HG02870 (cell line): ENCODE results near the gene HS3ST4.
"Not testable (repeated sequence)": the region's sequence is repeated elsewhere in the genome, so short reads cannot be mapped to it uniquely, and the experiment has no call there.

Experiments
- ATAC-seq: cut with Tn5 transposase; IDR thresholded peaks from one replicate; pipeline ENCODE4 v1.9.1; 2021; ENCODE audit warnings: mild to moderate bottlenecking, moderate library complexity; ENCODE audit not compliant: unreplicated experiment

HS3ST4 gene

DNA sequence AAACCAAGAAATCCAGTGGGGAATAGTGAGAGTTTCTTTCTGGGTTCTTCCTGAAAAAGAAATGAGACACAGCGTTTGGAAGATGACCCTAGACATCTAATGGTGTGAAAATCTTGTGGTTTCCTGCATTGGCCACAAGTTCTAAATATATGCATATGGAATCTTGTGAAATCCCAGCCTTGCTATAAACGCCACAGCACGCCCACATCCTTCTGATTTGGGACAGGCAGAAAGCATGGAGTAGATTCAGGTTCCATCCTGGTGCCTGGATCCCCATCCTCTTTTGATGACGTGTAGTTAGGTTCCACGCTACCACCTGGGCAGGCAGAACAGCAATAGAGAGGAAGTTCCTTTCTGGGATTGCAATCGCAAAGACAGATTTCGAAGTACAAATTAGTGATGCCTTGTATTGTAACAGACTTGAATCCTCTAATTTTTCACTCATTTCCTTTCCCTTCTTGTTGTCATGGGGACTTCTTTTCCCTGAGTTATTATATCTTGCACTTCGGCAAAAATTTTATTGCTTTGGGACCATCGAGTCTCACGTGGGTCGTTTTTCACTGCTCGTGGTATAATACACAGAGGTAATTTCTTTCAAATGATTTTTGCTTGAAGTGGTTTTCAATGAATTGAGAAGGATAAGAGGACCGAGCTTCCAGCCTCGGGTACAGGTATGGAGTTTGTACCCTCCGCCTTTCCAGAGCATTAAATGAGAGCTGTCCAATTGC, 37.6 kb downstream of the HS3ST4 start:
- ATAC-seq = no peak

DNA sequence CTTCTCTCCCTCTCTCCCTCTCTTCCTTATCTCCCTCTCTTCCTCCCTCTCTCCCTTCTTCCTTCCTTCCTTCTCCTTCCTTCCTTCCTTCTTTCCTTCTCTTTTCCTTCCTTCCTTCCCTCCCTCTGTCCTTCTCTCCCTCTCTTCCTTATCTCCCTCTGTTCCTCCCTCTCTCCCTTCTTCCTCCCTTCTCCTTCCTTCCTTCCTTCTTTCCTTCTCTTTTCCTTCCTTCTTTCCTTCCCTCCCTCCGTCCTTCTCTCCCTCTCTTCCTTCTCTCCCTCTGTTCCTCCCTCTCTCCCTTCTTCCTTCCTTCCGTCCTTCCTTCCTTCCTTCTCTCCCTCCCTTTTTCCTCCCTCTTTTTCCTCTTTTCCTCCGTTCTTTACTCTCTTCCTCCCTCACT, 38.6 kb downstream of the HS3ST4 start:
- ATAC-seq = no peak

DNA sequence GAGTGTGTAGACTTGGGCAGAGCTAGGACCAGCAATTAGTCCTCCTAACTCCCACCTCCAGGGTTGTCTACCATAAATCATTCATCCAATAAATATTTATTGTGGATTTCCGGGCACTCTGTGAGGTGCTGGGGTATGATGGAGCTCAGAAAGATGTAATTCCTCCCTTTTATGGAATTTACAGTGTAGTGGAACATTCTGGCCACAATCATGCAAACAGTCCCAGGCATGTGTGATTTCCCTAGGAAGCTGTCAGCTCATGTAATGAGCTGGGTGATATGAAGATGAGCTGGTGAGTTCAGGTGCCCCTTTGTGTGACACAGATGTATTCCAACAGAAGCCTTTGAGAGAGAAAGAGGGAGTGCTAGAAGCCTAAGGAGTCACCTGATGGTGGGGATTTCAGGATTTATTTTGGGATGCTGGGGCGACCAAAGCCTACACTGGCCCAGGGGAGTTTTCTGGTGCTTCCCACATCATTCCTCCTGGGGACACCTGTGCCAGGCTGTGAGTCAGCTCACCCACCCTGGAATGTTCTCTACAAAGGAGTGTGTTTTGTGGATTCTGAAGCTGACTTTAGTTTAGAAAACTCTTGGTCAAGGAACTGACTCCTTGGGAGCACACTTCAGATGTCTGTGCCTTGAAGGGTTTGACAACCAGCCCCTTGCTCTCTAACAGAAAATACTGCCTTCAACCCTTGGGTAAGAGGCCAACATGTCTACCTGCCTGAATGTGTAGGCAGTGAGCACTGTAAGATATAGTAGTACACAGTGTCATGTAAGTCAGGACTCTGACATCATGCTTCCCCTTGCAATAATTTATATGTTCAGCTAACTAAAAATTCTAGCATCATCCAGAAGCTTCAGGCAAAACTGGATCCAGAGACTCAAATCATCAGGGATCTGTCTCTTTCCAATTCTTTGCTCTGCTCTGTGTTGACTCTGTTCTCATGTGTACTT, 42.9 kb downstream of the HS3ST4 start:
- ATAC-seq = no peak

DNA sequence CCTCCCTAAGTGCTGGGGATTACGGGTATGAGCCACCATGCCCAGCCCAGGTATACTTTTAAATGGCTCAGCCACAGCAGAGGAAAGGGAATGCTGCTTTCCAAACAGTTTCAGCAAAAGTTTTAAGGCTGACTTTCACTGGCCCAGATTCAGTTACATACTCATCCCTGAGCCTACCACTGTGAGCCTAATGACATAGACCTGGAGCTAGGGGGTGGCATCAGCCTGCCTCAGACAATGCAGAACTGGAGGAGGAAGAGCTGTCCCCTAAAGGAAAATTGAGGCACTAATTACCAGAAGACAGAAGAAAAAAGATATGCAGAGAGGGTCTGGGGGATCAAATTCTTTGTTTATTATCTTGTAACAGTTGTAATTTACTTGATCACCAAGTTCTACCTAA, 43.9 kb downstream of the HS3ST4 start:
- ATAC-seq = no peak

DNA sequence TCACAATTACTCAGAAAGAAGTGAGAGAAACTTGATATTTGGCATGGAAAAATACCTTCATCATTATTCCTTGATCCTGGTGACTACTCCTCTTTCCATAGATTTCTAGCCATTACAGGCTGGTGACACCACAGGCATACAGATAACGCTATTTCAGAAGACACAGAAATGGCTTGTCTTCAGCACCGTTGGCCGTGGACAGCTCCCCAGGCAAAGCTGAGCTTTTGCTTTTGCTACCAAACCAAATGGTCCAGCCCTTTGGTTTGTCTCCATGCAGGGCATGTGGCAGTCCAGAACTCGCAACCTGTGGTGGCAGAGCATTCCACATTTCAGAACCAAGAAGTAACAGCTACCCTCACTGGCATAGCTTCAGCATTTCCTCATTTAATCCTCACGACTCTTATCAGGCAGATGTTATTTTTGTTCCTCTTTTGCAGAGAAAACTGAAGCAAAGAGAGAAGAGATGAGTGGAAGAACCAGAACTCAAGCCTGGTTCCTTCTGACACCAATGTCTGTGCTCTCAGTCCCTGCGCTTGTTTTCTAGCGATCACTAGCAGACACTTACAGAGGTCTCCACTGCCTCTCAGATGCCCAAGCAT, 55.5 kb downstream of the HS3ST4 start:
- ATAC-seq = no peak

DNA sequence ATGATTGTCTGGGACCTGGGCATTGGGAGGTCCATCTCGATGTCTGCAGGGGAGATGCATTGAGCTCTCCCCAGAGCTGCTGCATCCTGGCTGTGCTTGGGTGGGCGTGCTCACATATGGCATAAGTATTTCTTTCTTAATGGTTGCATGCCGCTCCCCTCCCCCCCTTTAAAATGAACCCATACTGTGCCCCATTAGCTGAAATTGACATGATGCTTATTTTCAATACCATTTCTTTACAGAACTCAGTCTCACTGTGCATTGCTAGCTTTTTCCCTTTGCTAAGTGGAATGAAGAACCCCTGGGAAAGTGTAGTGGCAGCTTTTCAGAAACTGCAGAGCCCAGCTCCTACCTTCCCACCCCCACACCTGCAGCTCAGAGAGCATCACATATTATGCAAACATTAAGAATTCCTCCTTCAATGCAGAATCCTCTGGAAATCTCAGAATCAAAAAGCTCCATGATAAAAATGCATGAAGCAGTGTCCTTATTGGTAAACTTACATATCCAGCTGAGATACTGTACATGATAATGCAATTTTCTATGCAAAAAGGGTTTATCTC, 56.4 kb downstream of the HS3ST4 start:
- no peak for ATAC-seq

DNA sequence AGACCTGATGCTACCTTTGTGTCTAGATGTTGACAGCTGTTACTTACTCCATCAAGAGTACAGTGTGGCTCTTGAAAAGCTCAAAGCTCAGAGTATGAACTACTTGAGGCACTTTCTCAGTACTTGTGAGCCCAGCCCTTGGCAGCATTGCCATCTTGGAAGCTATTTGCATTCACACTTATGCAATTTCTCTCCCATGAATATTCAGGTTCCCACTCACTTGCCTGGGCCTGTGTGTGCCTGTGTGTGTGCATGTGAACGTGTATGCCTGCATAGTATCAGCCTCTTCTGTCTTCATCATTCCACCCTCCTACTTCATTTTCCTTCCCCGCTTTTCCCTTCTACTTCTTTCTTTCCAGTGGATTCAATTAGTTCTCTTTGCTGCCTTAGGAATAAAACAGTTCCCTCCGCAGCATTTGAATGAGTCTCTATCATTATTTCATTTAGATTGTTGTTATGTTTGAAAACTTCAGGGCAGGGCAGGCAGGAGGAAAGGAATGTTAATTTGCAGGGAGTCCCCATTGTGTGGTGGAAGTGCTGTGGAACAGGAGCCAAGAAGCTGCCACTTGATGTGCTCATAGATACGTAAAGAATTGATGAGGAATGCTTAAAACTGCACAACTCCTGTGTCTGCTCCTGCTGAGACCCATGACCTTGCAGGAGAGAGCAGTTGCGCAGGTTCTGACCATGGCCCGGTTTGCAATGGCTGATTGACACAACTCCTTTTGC, 58.9 kb downstream of the HS3ST4 start:
- ATAC-seq = no peak

DNA sequence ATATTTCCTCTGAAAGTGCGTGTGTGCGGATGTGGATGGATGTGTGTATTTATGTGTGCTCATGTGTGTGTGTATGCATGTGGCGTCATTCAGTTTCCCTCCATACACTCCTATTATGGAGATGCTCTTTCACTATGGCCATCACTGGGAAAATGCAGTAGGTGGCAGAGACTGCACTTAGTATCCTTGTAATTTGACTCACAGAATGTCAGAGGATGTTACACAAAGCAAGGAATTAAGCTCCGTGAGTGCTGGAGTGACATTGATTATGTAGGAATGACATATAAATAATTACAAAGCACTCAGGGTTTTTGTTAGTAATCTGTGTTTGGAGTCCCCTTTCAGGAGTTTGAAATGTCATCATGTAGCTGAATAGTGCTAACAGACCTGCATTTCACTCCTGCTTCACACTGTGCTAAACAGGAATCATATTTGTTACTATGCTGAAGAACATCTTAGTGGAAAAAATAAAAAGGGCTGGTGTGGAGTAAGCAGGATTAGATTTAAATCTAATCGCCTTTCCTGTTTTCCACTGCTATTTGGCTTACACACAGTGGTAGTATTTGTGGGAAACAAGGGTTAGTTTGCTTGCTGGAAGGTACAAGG, 59.6 kb downstream of the HS3ST4 start:
- ATAC-seq = no peak

DNA sequence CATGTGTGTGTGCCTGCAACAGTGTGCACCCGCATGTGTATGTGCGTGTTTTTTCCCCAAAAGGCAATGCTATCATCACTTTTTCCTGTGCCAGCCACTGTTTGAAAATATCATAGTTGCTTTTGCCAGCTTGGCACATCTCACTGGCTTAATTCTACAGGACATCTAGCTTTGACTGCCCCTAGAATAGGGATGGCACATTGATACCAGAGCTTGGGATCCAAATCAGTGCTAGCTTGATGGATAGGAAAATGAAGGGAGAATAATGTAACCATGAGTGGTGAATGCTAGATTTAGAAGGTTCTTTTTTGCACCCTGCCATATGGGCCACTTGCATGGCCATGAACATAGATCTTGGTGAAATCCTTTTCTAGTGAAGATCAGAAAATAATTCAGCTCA, 72.7 kb downstream of the HS3ST4 start:
- no peak for ATAC-seq

DNA sequence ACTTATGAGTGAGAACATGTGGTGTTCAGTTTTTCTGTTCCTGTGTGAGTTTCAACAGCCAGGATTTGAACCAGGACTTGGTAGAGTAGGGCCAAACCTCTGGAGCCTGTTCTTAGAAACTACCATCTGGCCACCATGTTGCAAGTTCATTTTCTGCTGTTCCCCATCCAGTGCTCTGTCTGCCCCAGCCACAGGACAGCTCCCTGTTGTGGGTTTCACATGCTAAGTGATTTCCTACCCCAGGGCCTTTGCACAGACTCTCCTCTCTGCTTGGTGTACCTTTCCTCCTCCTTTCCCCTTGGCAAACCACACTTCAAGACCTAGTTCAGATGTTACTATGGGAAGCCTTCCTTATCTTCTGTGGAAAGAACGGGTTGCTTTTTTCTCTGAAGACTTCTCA, 79.5 kb downstream of the HS3ST4 start:
- no peak for ATAC-seq

DNA sequence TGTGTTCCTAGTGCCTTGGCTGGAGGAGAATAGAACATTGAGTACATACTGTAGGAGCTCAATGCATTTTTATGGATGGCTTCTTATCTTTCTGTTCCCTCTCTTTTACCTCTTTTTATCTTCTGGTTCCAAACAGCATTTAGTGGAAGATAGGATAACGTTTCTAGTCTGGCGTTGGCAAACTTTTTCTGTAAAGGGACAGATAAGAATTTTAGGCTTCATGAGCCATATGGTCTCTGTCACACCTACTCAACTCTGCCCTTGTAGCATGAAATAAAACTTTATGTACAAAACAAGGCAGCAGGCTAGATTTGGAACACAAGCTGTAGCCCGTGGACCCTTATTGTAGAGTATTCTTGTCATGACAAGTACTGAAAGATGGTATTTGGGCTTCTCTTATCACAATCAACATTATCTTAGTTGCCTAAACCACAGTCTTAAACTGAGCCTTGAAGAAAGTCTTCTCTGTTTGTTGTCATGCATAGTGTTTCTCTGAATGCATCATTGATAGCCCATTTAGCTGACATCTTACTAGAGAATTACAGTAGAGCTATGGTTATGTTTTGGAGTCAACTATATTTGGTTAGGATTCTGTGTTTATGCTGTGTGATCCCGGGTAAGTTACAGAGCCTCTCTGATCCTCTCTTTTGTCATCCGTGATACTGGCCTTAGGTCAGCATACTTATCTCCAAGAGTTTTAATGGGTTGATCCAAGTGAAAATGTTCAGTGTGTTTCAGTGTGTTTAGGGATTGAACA, 80.2 kb downstream of the HS3ST4 start:
- no peak for ATAC-seq

DNA sequence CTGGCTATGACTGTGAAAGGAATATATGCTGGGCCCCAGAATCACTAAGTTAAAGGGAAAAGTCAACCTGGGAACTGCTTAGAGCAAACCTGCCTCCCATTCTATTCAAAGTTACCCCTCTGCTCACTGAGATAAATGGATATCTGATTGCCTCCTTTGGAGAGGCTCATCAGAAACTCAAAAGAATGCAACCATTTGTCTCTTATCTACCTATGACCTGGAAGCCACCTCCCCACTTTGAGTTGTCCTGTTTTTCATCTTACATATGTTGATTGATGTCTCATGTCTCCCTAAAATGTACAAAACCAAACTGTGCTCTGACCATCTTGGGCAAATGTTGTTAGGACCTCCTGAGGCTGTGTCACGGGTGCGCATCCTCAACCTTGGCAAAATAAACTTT, 84.5 kb downstream of the HS3ST4 start:
- ATAC-seq = not testable (repeated sequence)

DNA sequence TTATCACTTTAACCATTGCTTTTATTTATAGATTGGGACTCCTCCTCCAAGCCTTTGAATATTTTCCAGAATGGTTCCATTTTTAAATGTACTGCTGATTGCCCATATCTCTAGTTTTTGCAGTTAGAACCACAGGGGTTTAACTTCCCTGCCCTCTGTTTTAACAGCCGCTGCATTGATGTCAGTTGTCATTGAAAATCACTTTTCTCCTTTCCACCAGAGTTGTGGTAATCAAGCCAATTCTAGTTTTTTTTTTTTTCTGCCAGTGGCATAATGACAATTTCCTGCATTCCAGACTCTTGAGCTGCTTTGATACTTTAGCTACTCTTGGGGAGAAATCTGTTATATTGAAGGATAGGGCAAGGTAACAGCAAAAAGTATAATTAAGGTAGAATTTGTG, 91.5 kb downstream of the HS3ST4 start:
- ATAC-seq = no peak

DNA sequence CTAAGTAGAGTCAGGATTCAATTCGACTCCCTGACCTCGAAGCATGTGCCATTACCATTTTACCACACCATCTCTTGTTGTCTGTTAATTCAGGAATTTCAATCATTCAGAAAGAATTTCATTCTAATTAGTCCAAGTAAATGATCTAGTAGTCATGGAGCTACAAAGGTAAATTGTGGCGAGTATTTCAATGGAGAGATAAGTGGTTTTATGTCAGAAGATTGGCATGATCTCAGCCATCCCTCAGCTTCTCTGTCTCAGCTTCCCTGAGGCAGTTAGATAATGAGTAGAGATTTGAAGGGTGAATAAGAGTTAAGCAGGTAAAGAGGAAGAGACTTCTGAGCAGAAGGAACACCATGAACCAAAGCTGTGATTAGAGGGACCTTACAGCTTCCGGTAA, 93.6 kb downstream of the HS3ST4 start:
- no peak for ATAC-seq

DNA sequence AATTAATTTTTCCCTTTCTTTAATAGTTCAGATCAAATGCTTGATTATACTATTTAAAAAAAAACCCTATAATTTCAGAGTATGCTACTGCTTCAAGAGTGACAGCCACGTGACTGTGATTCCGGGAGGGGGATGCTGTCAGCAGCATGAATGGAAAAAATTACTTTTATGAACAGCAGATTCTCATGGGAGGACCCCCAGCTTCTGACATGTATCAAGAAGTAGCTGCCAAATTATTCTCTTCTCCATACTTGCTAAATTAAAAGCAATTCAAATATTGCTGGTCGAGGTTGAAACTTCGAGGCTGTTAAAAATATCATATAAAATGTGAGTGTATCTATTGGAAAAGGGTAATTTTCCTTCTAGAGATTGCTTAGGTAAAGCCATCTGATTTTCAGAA, 95.0 kb downstream of the HS3ST4 start:
- ATAC-seq = no peak

DNA sequence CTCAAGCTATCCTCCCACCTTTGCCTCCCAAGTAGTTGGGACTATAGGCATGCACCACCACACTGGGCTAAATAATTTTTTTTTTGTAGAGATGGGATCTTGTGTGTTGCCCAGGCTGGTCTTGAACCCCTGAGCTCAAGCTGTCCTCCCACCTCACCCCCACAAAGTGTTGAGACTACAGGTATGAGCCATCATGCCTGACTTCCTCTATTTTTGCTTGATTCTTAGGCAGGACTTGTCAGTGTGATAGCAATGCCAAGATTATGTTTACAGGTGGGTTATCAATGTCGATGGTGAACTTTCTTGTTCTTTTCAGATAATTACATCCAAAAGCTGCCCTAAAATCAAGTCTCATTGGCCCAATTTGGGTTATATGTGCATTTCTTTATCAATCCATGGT, 96.9 kb downstream of the HS3ST4 start:
- ATAC-seq = no peak

DNA sequence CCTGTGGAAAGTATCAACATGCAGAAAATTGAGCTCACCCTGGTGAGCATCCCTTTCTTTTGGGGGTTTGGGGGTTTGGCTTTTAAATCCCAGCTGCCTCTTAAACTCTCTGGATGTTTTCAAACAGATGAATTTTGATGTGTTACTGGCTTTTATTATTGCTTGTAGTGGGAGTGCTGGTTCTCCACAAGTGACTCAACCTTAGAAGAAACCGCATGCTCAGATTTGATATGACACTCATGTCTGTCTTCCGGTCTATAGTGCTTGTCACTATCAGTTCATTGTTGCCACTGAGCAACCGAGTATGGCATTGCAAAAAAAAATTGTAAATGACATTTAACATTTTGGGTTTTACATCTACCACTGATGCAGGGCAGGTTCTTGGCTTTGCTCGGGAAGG, 104.5 kb downstream of the HS3ST4 start:
- ATAC-seq = no peak

DNA sequence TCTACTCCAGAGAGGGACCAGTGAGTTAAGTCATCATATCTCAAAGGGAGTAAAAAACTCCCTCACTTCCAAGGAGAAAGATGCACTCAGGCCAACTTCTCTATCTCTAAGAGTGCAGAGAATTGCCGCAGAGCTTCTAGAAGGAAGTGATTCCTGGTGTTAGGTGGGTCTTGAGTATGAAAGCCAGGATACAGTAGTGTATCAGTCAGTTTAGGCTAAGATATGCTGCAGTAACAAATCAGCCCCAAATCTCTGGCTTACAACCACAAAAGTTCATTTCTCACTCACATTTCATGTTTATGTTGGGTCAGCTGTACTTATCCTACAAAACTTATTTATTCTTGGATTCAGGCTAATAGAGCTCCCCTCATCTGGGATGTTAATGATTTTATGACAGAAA, 106.3 kb downstream of the HS3ST4 start:
- no peak for ATAC-seq

DNA sequence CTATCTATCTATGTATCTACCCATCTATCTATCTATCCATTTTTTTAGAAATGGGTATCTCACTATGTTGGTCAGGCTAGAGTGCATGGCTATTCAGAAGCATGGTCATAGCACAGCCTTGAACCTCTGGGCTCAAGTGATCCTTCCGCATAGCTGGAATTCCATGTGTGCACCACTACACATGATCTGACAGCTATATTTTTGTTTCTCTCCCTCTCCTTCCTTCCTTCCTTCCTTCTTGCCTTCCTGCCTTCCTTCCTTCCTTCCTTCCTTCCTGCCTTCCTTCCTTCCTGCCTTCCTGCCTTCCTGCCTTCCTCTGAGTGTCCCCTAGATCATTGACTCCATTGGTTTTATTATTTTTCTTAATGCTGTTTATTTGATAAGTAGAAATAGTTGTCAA, 108.1 kb downstream of the HS3ST4 start:
- ATAC-seq = no peak

DNA sequence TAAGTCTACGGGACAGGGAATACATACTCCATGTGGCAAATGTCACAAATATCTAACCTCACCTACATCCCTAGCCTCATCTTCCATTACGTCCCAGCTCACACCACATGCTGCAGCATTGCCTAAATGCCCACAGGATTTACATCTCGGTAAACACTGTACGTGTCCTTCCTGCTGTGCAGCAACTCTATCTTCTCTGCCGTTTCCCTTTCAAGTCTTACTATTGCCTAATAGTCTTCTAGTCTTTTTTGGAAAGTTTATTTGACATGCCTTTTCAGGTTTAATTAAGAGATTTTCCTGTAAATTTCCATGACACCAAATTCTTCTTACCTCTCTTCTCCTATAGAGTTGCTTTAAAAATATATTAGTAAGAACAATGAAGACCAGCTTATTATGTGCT, 120.5 kb downstream of the HS3ST4 start:
- ATAC-seq = no peak
